Naive thymus-derived CD4-positive, alpha-beta T cell (primary cell): ENCODE data around the gene SMG7. TPM values are rescaled to one million over a fixed set of nuclear protein-coding genes. Genes with fewer than 3 reads are reported as not detected.

ENCODE experiments used
- ATAC-seq: fragments of 150-1000 bp; cut with Tn5 transposase; 2 replicates; pipeline ENCODE4 v1.10.0; 2021; ENCODE audit warnings: mild to moderate bottlenecking, moderate library complexity
- CTCF ChIA-PET: fragments of 350-600 bp; sonication (Branson Sonifier 250); formaldehyde crosslinking; loops from one replicate; lab custom pipeline; 2021; ENCODE audit warnings: antibody characterized with exemption; lab: Charles Lee
- POLR2A ChIA-PET: fragments of 350-600 bp; sonication (Branson Sonifier 250); formaldehyde crosslinking; loops from one replicate; lab custom pipeline; 2021; ENCODE audit warnings: antibody characterized with exemption, inconsistent platforms; lab: Charles Lee
- DNase-seq, 9 donors: peaks; one replicate each; pipeline versions ENCODE4 v3.0.0 to v3.0.0-alpha.2; 2020 to 2022; ENCODE audit warnings: mixed read lengths in 1 of 9
- H3K27ac ChIP-seq: one replicate; pipeline ENCODE4 v1.7.0; 2013; ENCODE audit warnings: mild to moderate bottlenecking, low read depth, low read length, moderate library complexity
- H3K27me3 ChIP-seq, 2 donors: one replicate each; pipeline ENCODE4 v1.7.0; 2013; ENCODE audit warnings: low read length in 2 of 2, mild to moderate bottlenecking in 2 of 2, moderate library complexity in 2 of 2; ENCODE audit not compliant: control insufficient read depth in 2 of 2, insufficient read depth in 2 of 2
- H3K36me3 ChIP-seq, 3 experiments: 1 replicate in 2 of 3; 2 replicates in 1 of 3; pipeline ENCODE4 v1.7.0; 2013; ENCODE audit warnings: low read length in 3 of 3, mild to moderate bottlenecking in 3 of 3, moderate library complexity in 1 of 3; ENCODE audit not compliant: insufficient read depth in 3 of 3, control insufficient read depth in 2 of 3
- H3K4me1 ChIP-seq, 2 donors: one replicate each; pipeline ENCODE4 v1.7.0; 2013; ENCODE audit warnings: low read length in 2 of 2, mild to moderate bottlenecking in 2 of 2, moderate library complexity in 1 of 2; ENCODE audit not compliant: control insufficient read depth in 2 of 2, insufficient read depth in 2 of 2
- H3K4me3 ChIP-seq: 2 replicates; pipeline ENCODE4 v1.7.0; 2013; ENCODE audit warnings: mild to moderate bottlenecking, low read length
- H3K9me3 ChIP-seq, 3 experiments: 1 replicate in 2 of 3; 2 replicates in 1 of 3; pipeline ENCODE4 v1.7.0; 2013; ENCODE audit warnings: low read length in 3 of 3; ENCODE audit not compliant: control insufficient read depth in 2 of 3
- H3K27ac Mint-ChIP-seq, 9 donors: one replicate each; pipeline ENCODE4 v1.8.0; 2020 to 2022; ENCODE audit warnings: mixed read lengths in 9 of 9, mild to moderate bottlenecking in 8 of 9, moderate library complexity in 5 of 9, inconsistent platforms in 2 of 9
- H3K27me3 Mint-ChIP-seq, 5 donors: one replicate each; pipeline ENCODE4 v1.8.0; 2021 to 2022; ENCODE audit warnings: mixed read lengths in 5 of 5, mild to moderate bottlenecking in 1 of 5
- H3K36me3 Mint-ChIP-seq, 5 donors: one replicate each; pipeline ENCODE4 v1.8.0; 2020 to 2022; ENCODE audit warnings: mixed read lengths in 5 of 5, mild to moderate bottlenecking in 3 of 5, inconsistent platforms in 1 of 5
- H3K4me1 Mint-ChIP-seq, 7 donors: one replicate each; pipeline ENCODE4 v1.8.0; 2020 to 2022; ENCODE audit warnings: mixed read lengths in 7 of 7, mild to moderate bottlenecking in 3 of 7, inconsistent platforms in 1 of 7
- H3K4me3 Mint-ChIP-seq, 10 donors: one replicate each; pipeline ENCODE4 v1.8.0; 2020 to 2022; ENCODE audit warnings: mild to moderate bottlenecking in 10 of 10, mixed read lengths in 10 of 10, moderate library complexity in 6 of 10, inconsistent platforms in 2 of 10
- H3K9me3 Mint-ChIP-seq, 11 donors: one replicate each; pipeline ENCODE4 v1.8.0; 2020 to 2022; ENCODE audit warnings: mixed read lengths in 11 of 11, mild to moderate bottlenecking in 4 of 11, inconsistent platforms in 1 of 11, moderate library complexity in 1 of 11
- intact Hi-C, 2 donors: fragments of 100-400 bp; cut with micrococcal nuclease; formaldehyde crosslinking; loops; one replicate each; pipeline ENCODE4 v1.15.1; 2023
- polyA plus RNA-seq, 2 donors: library from polyadenylated mRNA; unstranded; fragments of 300-500 nt; fragmentation: Illumina TruSeq; gene quantifications; one replicate each; pipeline ENCODE4 v1.2.3, GENCODE V29; 2021
- total RNA-seq, 6 experiments: library from RNA in 5 of 6; stranded (reverse) in 5 of 6; gene quantifications; 1 replicate in 5 of 6; 2 replicates in 1 of 6; pipeline ENCODE4 v1.2.3 and lab custom pipeline; 2021 to 2026

SMG7 gene
- total and polyA plus RNA-seq, 7 experiments from 2014 or later = 24.7 to 87.7 (median 53.1) TPM

DNA sequence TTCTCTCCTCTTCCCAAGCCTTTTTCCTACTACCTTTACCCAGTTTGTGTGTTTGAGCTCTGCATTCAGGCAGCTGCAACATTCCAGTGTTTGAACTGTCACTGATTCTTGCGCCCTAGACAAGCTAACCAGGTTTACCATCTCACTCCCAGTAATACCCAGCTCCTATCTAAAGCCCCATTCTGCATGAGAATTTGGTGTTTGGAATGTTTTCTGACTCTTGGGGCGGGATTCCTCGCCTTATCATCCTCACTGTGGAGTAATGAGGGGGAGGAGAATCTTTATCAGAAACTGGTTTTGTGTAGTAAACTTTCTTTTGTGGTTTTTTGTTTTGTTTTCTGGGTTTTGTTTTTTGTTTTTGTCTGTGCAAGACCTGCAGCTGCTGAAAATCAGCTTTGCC, 81.5 kb downstream of the SMG7 start:
- ATAC-seq (no peak), DNase-seq (no peak)
- H3K9me3 Mint-ChIP-seq = no peaks in the 10 kb centered on the region
- peak overlapping the region in 6 of 9 donors; percentile 6 to 81 (median 32) for H3K27ac Mint-ChIP-seq
- intact Hi-C loops = no loop called here
- no peaks in the 10 kb centered on the region for H3K4me1 ChIP-seq
- peaks cover 0 to 11% (median 0%) of the 10 kb centered on the region in 7 donors for H3K4me1 Mint-ChIP-seq
- H3K4me3 ChIP-seq = no peak overlapping the region
- CTCF ChIA-PET = no interaction called here
- H3K9me3 ChIP-seq = no peaks in the 10 kb centered on the region
- H3K36me3 ChIP-seq = peaks cover 14 to 42% (median 25%) of the 10 kb centered on the region in 3 experiments
- peaks cover 13 to 31% (median 19%) of the 10 kb centered on the region in 5 donors for H3K36me3 Mint-ChIP-seq
- POLR2A ChIA-PET = no interaction called here
- H3K27me3 ChIP-seq = no peaks in the 10 kb centered on the region
- peak overlapping the region; percentile 15 for H3K27ac ChIP-seq
- H3K27me3 Mint-ChIP-seq = no peaks in the 10 kb centered on the region
- H3K4me3 Mint-ChIP-seq = no peak overlapping the region

- Histone ChIP-seq H3K4me1 (no peaks in the 10 kb centered on the region), H3K27ac (no peak overlapping the region), H3K36me3 (peaks cover 13 to 36% (median 20%) of the 10 kb centered on the region in 3 experiments), H3K4me3 (no peak overlapping the region), H3K27me3 (no peaks in the 10 kb centered on the region), H3K9me3 (no peaks in the 10 kb centered on the region)
- DNase-seq (no peak), ATAC-seq (no peak)
- Mint-ChIP-seq H3K36me3 (peaks cover 13 to 31% (median 19%) of the 10 kb centered on the region in 5 donors), H3K27me3 (no peaks in the 10 kb centered on the region), H3K27ac (peak overlapping the region in 1 of 9 donors; percentile 41), H3K4me3 (no peak overlapping the region), H3K9me3 (no peaks in the 10 kb centered on the region), H3K4me1 (peaks cover 0 to 11% (median 0%) of the 10 kb centered on the region in 7 donors)
- ChIA-PET POLR2A (no interaction called here), CTCF (no interaction called here)
- intact Hi-C loops = no loop called here
Measured at GRCh38 chr1:183554577-183554976, 82.3 kb downstream of the SMG7 start.

GRCh38 chr1:183559061-183559460, 86.8 kb downstream of the SMG7 start:
- peaks cover 0 to 14% (median 4%) of the 10 kb centered on the region in 5 donors for H3K36me3 Mint-ChIP-seq
- DNase-seq = no peak
- intact Hi-C loops = no loop called here
- H3K4me1 Mint-ChIP-seq = peaks cover 0 to 2% (median 0%) of the 10 kb centered on the region in 7 donors
- POLR2A ChIA-PET = no interaction called here
- peaks cover 0 to 4% (median 0%) of the 10 kb centered on the region in 3 experiments for H3K36me3 ChIP-seq
- no peak overlapping the region for H3K27ac ChIP-seq
- H3K9me3 ChIP-seq = no peaks in the 10 kb centered on the region
- no peaks in the 10 kb centered on the region for H3K27me3 Mint-ChIP-seq
- no peak overlapping the region for H3K4me3 ChIP-seq
- peak overlapping the region in 1 of 9 donors; percentile 38 for H3K27ac Mint-ChIP-seq
- CTCF ChIA-PET = interaction anchor here (0.6 kb wide), 1 partner anchor 405 kb away, joined by 3 read pairs; no protein-coding TSS in a partner anchor
- H3K4me1 ChIP-seq = no peaks in the 10 kb centered on the region
- ATAC-seq = no peak
- H3K27me3 ChIP-seq = no peaks in the 10 kb centered on the region
- H3K9me3 Mint-ChIP-seq = no peaks in the 10 kb centered on the region
- H3K4me3 Mint-ChIP-seq = no peak overlapping the region

GRCh38 chr1:183562701-183563100, 90.4 kb downstream of the SMG7 start:
- no peak overlapping the region for H3K27ac ChIP-seq
- no peak overlapping the region for H3K27ac Mint-ChIP-seq
- H3K9me3 Mint-ChIP-seq = no peaks in the 10 kb centered on the region
- no peaks in the 10 kb centered on the region for H3K27me3 Mint-ChIP-seq
- no peaks in the 10 kb centered on the region for H3K36me3 ChIP-seq
- intact Hi-C loops = no loop called here
- ChIA-PET POLR2A (no interaction called here), CTCF (interaction anchor here (1.2 kb wide), 1 partner anchor 106 kb away, joined by 3 read pairs; no protein-coding TSS in a partner anchor)
- H3K36me3 Mint-ChIP-seq = peaks cover 0 to 17% (median 0%) of the 10 kb centered on the region in 5 donors
- no peaks in the 10 kb centered on the region for H3K27me3 ChIP-seq
- H3K4me1 ChIP-seq = peaks cover 0 to 4% of the 10 kb centered on the region in 2 donors
- H3K4me3 Mint-ChIP-seq = no peak overlapping the region
- no peak for DNase-seq
- H3K4me1 Mint-ChIP-seq = peaks cover 0 to 9% (median 4%) of the 10 kb centered on the region in 7 donors
- no peak for ATAC-seq
- H3K4me3 ChIP-seq = no peak overlapping the region
- no peaks in the 10 kb centered on the region for H3K9me3 ChIP-seq

- Mint-ChIP-seq H3K27me3 (peaks cover 0 to 9% (median 0%) of the 10 kb centered on the region in 5 donors), H3K27ac (no peak overlapping the region), H3K36me3 (peaks cover 0 to 20% (median 0%) of the 10 kb centered on the region in 5 donors), H3K4me1 (peaks cover 0 to 23% (median 9%) of the 10 kb centered on the region in 7 donors), H3K9me3 (no peaks in the 10 kb centered on the region), H3K4me3 (no peak overlapping the region)
- intact Hi-C loops = no loop called here
- H3K4me1 ChIP-seq = peaks cover 0 to 6% of the 10 kb centered on the region in 2 donors
- POLR2A ChIA-PET = no interaction called here
- H3K9me3 ChIP-seq = no peaks in the 10 kb centered on the region
- no peak for ATAC-seq
- DNase-seq = no peak
- H3K36me3 ChIP-seq = no peaks in the 10 kb centered on the region
- CTCF ChIA-PET = no interaction called here
- no peak overlapping the region for H3K4me3 ChIP-seq
- no peak overlapping the region for H3K27ac ChIP-seq
- H3K27me3 ChIP-seq = no peaks in the 10 kb centered on the region
Measured at GRCh38 chr1:183565261-183565660, 93.0 kb downstream of the SMG7 start.

GRCh38 chr1:183566026-183566425, 93.7 kb downstream of the SMG7 start:
- Mint-ChIP-seq H3K27ac (no peak overlapping the region), H3K36me3 (peaks cover 0 to 22% (median 0%) of the 10 kb centered on the region in 5 donors), H3K4me3 (no peak overlapping the region), H3K9me3 (no peaks in the 10 kb centered on the region), H3K4me1 (peaks cover 0 to 23% (median 9%) of the 10 kb centered on the region in 7 donors), H3K27me3 (peaks cover 0 to 9% (median 0%) of the 10 kb centered on the region in 5 donors)
- Histone ChIP-seq H3K27me3 (no peaks in the 10 kb centered on the region), H3K36me3 (no peaks in the 10 kb centered on the region), H3K27ac (no peak overlapping the region), H3K9me3 (no peaks in the 10 kb centered on the region), H3K4me3 (no peak overlapping the region), H3K4me1 (peaks cover 0 to 6% of the 10 kb centered on the region in 2 donors)
- ATAC-seq (no peak), DNase-seq (no peak)
- ChIA-PET POLR2A (no interaction called here), CTCF (no interaction called here)
- intact Hi-C loops = no loop called here

- H3K27me3 Mint-ChIP-seq = peaks cover 0 to 23% (median 0%) of the 10 kb centered on the region in 5 donors
- peaks cover 0 to 6% of the 10 kb centered on the region in 2 donors for H3K4me1 ChIP-seq
- ChIA-PET POLR2A (no interaction called here), CTCF (no interaction called here)
- peak overlapping the region in 3 of 9 donors; percentile 17 to 38 (median 36) for H3K27ac Mint-ChIP-seq
- H3K36me3 ChIP-seq = no peaks in the 10 kb centered on the region
- H3K4me3 ChIP-seq = no peak overlapping the region
- peaks cover 0 to 28% (median 0%) of the 10 kb centered on the region in 5 donors for H3K36me3 Mint-ChIP-seq
- peak overlapping the region in 1 of 10 donors; percentile 7 for H3K4me3 Mint-ChIP-seq
- peak; percentile 76 for ATAC-seq
- no peak for DNase-seq
- no peaks in the 10 kb centered on the region for H3K9me3 ChIP-seq
- intact Hi-C loops = no loop called here
- no peaks in the 10 kb centered on the region for H3K27me3 ChIP-seq
- H3K9me3 Mint-ChIP-seq = no peaks in the 10 kb centered on the region
- no peak overlapping the region for H3K27ac ChIP-seq
- peaks cover 0 to 23% (median 9%) of the 10 kb centered on the region in 7 donors for H3K4me1 Mint-ChIP-seq
Measured at GRCh38 chr1:183567584-183567983, 95.3 kb downstream of the SMG7 start.
